Activated B cell treated with CpG ODN at 0.5 μM for 24 hours (primary cell): Measurements from ENCODE around the gene PPFIA1. TPM values are rescaled to one million over a fixed set of nuclear protein-coding genes. Genes with fewer than 3 reads are reported as not detected.

Source experiments
- ATAC-seq: fragments of 200-7000 bp; cut with Tn5 transposase; one replicate; pipeline ENCODE4 v1.10.0; 2021; ENCODE audit warnings: low read depth, mild to moderate bottlenecking, moderate library complexity
- CTCF ChIA-PET: fragments of 350-600 bp; sonication (Branson Sonifier 250); formaldehyde crosslinking; loops from one replicate; lab custom pipeline; 2021; ENCODE audit warnings: antibody characterized with exemption; lab: Charles Lee
- POLR2A ChIA-PET: fragments of 350-600 bp; sonication (Branson Sonifier 250); formaldehyde crosslinking; loops from one replicate; lab custom pipeline; 2021; ENCODE audit warnings: antibody characterized with exemption; lab: Charles Lee
- DNase-seq: peaks from one replicate; pipeline ENCODE4 v3.0.0; 2022
- H3K27ac Mint-ChIP-seq: one replicate; pipeline ENCODE4 v1.8.0; 2020; ENCODE audit warnings: mixed read lengths
- H3K27me3 Mint-ChIP-seq: one replicate; pipeline ENCODE4 v1.8.0; 2021; ENCODE audit warnings: mixed read lengths
- H3K36me3 Mint-ChIP-seq: one replicate; pipeline ENCODE4 v1.8.0; 2021; ENCODE audit warnings: low read depth, mixed read lengths
- H3K4me1 Mint-ChIP-seq: one replicate; pipeline ENCODE4 v1.8.0; 2021; ENCODE audit warnings: mixed read lengths
- H3K4me3 Mint-ChIP-seq: one replicate; pipeline ENCODE4 v1.8.0; 2020; ENCODE audit warnings: mild to moderate bottlenecking, mixed read lengths
- H3K9me3 Mint-ChIP-seq: one replicate; pipeline ENCODE4 v1.8.0; 2020; ENCODE audit warnings: mixed read lengths
- intact Hi-C: fragments of 100-400 bp; cut with micrococcal nuclease; formaldehyde crosslinking; loops from one replicate; pipeline ENCODE4 v1.15.1; 2024
- total RNA-seq: library from RNA; stranded (reverse); gene quantifications from 2 replicates; pipeline ENCODE4 v1.2.3, GENCODE V29; 2022
- TF ChIP-seq, protein P1 (sequence below): fragments of 200-600 bp; IDR thresholded peaks from one replicate; pipeline ENCODE4 v1.8.0; 2022; ENCODE audit warnings: antibody characterized with exemption, mild to moderate bottlenecking

Gene PPFIA1
- total RNA-seq, 1 donor from 2014 or later: 53.3 TPM

DNA sequence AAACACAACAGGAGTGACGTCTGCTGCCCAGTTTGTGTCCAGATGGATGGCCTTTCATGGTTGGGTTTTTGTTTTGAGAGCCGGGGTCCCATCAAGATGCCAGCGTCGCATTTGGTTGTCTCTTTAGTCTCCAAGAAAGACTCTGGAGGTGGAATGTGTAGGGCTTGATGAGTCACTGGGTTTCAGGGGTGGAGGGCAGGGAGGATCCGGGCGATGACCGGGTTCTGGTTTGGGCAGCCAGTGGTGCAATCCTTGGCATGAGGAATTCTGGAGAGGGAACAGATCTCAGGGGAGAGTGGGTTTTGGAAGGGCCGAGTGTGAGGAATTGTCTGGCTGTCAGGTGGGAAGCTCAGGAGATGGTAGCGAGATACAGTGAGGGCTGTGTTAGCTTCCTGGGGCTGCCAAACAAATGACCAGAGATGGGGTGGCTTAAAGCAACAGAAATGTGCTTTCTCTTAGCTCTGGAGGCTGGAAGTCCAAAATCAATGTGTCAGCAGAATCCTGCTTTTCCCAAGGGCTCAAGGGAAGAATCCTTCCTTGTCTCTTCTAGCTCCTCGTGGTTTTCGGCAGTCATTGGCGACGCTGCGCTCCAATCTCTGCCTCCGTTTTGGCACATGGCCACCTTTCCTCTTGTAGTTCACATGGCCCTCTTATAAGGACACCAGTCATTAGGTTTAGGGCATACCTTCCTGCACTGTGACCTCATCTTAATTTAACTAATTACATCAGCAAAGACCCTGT, 26.4 kb upstream of the PPFIA1 start:
- H3K9me3 Mint-ChIP-seq: no peaks in the 10 kb centered on the region
- no peaks in the 10 kb centered on the region for H3K36me3 Mint-ChIP-seq
- ChIA-PET CTCF (no interaction called here), POLR2A (no interaction called here)
- H3K27me3 Mint-ChIP-seq: peaks cover 12% of the 10 kb centered on the region
- H3K4me3 Mint-ChIP-seq: no peak overlapping the region
- intact Hi-C loops: no loop called here
- DNase-seq (no peak), ATAC-seq (no peak)
- H3K4me1 Mint-ChIP-seq: no peaks in the 10 kb centered on the region
- TF ChIP-seq, protein P1, sequence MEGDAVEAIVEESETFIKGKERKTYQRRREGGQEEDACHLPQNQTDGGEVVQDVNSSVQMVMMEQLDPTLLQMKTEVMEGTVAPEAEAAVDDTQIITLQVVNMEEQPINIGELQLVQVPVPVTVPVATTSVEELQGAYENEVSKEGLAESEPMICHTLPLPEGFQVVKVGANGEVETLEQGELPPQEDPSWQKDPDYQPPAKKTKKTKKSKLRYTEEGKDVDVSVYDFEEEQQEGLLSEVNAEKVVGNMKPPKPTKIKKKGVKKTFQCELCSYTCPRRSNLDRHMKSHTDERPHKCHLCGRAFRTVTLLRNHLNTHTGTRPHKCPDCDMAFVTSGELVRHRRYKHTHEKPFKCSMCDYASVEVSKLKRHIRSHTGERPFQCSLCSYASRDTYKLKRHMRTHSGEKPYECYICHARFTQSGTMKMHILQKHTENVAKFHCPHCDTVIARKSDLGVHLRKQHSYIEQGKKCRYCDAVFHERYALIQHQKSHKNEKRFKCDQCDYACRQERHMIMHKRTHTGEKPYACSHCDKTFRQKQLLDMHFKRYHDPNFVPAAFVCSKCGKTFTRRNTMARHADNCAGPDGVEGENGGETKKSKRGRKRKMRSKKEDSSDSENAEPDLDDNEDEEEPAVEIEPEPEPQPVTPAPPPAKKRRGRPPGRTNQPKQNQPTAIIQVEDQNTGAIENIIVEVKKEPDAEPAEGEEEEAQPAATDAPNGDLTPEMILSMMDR: no peak
- H3K27ac Mint-ChIP-seq: no peak overlapping the region

DNA sequence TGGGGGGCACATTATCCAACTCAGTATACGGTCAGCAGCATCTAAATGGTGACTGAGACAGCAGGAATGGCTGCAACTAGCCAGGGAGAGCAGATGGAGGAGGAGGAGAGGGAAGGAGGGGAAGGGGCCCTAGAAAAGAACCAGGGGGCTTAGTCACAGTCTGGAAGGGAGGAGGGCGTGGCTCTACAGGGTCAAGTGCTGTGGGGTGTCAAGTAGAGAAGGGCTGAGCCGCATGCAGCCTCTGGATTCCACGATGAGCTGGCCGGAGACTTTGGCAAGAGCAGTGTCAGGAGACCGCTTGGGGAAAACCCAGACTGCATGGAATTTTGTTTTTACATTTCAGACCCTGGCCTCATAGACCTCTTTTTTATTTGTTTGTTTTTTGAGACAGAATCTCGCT, 25.8 kb upstream of the PPFIA1 start:
- ATAC-seq (no peak), DNase-seq (no peak)
- no peaks in the 10 kb centered on the region for H3K36me3 Mint-ChIP-seq
- peaks cover 12% of the 10 kb centered on the region for H3K27me3 Mint-ChIP-seq
- TF ChIP-seq, protein P1: no peak
- H3K9me3 Mint-ChIP-seq: no peaks in the 10 kb centered on the region
- CTCF ChIA-PET: no interaction called here
- no peaks in the 10 kb centered on the region for H3K4me1 Mint-ChIP-seq
- POLR2A ChIA-PET: no interaction called here
- no peak overlapping the region for H3K27ac Mint-ChIP-seq
- H3K4me3 Mint-ChIP-seq: no peak overlapping the region
- intact Hi-C loops: no loop called here

DNA sequence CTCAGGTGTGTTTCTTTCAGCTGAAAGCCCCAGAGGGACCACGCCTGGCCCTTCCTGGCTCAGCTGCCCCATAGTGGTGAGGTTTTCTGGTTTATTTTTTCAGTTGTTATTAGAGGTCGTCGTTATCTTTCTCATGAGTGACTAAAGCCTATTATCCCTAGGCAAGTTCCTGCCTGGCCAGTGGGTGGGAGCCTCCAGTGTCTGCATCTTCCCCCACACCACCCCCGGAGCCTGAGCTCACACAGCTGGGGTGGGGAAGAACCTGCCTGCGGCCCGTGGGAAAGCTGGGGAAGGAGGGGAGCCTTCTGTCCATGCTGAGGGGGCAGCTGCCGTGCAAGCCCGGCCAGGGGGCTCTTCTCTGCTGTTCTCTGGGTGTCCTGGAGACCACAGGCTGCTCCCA, 24.3 kb upstream of the PPFIA1 start:
- DNase-seq: no peak
- no peak overlapping the region for H3K4me3 Mint-ChIP-seq
- peaks cover 8% of the 10 kb centered on the region for H3K27me3 Mint-ChIP-seq
- H3K9me3 Mint-ChIP-seq: no peaks in the 10 kb centered on the region
- TF ChIP-seq, protein P1: no peak
- CTCF ChIA-PET: no interaction called here
- ATAC-seq: no peak
- no peaks in the 10 kb centered on the region for H3K4me1 Mint-ChIP-seq
- no peaks in the 10 kb centered on the region for H3K36me3 Mint-ChIP-seq
- no peak overlapping the region for H3K27ac Mint-ChIP-seq
- intact Hi-C loops: no loop called here
- POLR2A ChIA-PET: no interaction called here

DNA sequence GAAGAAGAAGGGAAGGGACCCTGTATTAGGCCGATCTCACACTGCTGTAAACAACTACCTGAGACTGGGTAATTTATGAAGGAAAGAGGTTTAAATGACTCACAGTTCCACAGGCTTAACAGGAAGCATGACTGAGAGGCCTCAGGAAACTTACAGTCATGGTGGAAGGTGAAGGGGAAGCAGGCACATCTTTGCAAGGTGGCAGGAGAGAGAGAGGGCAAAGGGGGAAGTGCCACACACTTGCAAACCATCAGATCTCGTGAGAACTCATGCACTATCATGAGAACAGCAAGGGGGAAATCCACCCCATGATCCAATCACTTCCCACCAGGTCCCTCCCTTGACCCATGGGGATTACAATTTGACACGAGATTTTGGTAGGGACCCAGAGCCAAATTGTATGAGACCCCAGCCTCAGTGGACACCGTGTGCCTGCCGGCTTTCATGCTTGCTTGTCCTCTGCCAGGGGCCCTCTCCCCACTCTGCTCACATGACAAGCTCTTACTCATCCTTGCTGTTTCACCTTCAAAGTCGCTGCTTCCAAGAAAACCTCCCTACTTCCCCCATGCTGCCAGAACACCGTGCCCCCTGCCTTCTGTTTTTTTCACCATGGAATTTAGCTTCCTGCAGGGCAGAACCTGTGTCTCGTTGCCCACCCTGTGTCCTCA, 23.3 kb upstream of the PPFIA1 start:
- TF ChIP-seq, protein P1: no peak
- Mint-ChIP-seq H3K27me3 (peaks cover 8% of the 10 kb centered on the region), H3K27ac (no peak overlapping the region), H3K36me3 (no peaks in the 10 kb centered on the region), H3K4me1 (no peaks in the 10 kb centered on the region), H3K4me3 (no peak overlapping the region), H3K9me3 (no peaks in the 10 kb centered on the region)
- POLR2A ChIA-PET: no interaction called here
- intact Hi-C loops: no loop called here
- ATAC-seq (no peak), DNase-seq (no peak)
- CTCF ChIA-PET: no interaction called here

DNA sequence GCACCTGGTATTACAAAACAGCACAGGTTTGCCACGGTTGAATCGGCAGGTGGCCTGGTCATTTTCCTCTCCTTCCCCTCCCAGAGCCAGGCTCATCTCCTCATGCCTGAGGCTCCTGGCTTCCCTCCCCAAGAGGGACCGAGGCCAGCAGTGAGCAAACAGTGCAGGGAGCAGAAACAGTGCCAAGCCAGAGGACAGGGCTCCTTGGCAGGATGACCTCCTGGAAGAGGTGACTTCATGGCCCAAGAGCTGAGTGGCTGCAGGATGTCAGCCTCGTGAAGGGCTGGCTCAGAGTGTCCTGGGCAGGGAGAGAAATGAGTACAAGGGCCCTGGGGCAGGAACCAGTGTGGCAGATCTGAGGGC, 22.8 kb upstream of the PPFIA1 start:
- ChIA-PET POLR2A (no interaction called here), CTCF (no interaction called here)
- Mint-ChIP-seq H3K4me1 (peaks cover under 1% of the 10 kb centered on the region), H3K9me3 (no peaks in the 10 kb centered on the region), H3K4me3 (no peak overlapping the region), H3K27ac (no peak overlapping the region), H3K36me3 (no peaks in the 10 kb centered on the region), H3K27me3 (peaks cover 7% of the 10 kb centered on the region)
- intact Hi-C loops: no loop called here
- TF ChIP-seq, protein P1: no peak
- DNase-seq: no peak
- no peak for ATAC-seq
